Muscle of leg (tissue), 9 donors: ENCODE measurements around the gene PIEZO1. TPM values are rescaled to one million over a fixed set of nuclear protein-coding genes. Genes with fewer than 3 reads are reported as not detected.

Experiments used
- polyA plus RNA-seq, 8 donors: library from polyadenylated mRNA; unstranded; fragments of 120-200 nt; gene quantifications; one replicate each; pipeline versions ENCODE4 v1.2.1 to v1.2.3, GENCODE V29; 2013; ENCODE audit warnings: inconsistent platforms in 1 of 8, low replicate concordance in 1 of 8; ENCODE audit not compliant: insufficient read length in 8 of 8, insufficient read depth in 1 of 8
- total RNA-seq: library from RNA; stranded (reverse); fragments of 120-200 nt; gene quantifications from one replicate; pipeline ENCODE4 v1.2.4, GENCODE V29; 2013

PIEZO1 gene
- total and polyA plus RNA-seq, 9 donors = 48.6 to 75.6 (median 59.3) TPM

Other genes with a start within 250 kb of the PIEZO1 start
- gene ZC3H18, start 214.8 kb downstream of the PIEZO1 start, total RNA-seq = 9.2 TPM
- 10 to 100 TPM; 25.8 to 34.8 (median 31.5) TPM for gene ZC3H18, start 214.8 kb downstream of the PIEZO1 start, polyA plus RNA-seq
- not detected for gene IL17C, start 146.6 kb downstream of the PIEZO1 start, total RNA-seq
- not detected for gene IL17C, start 146.6 kb downstream of the PIEZO1 start, polyA plus RNA-seq
- 67.0 TPM for gene CYBA, start 134.2 kb downstream of the PIEZO1 start, total RNA-seq
- gene CYBA, start 134.2 kb downstream of the PIEZO1 start, polyA plus RNA-seq = 10 to 100 TPM; 41.9 to 69.3 (median 49.0) TPM
- 27.9 TPM for gene MVD, start 122.1 kb downstream of the PIEZO1 start, total RNA-seq
- 10 to 100 TPM; 26.9 to 45.2 (median 35.5) TPM for gene MVD, start 122.1 kb downstream of the PIEZO1 start, polyA plus RNA-seq
- gene SNAI3, start 98.7 kb downstream of the PIEZO1 start, total RNA-seq = 7.0 TPM
- gene SNAI3, start 98.7 kb downstream of the PIEZO1 start, polyA plus RNA-seq = 10 to 100 TPM in 1 of 8 donors, 1 to 10 TPM in 7; 3.8 to 11.8 (median 7.4) TPM
- 17.6 TPM for gene RNF166, start 78.8 kb downstream of the PIEZO1 start, total RNA-seq
- gene RNF166, start 78.8 kb downstream of the PIEZO1 start, polyA plus RNA-seq = 10 to 100 TPM; 13.9 to 21.8 (median 18.4) TPM
- gene CTU2, start 78.7 kb downstream of the PIEZO1 start, total RNA-seq = 9.5 TPM
- gene CTU2, start 78.7 kb downstream of the PIEZO1 start, polyA plus RNA-seq = 10 to 100 TPM; 12.2 to 17.0 (median 13.5) TPM
- gene CDT1, start 18.6 kb upstream of the PIEZO1 start, total RNA-seq = 2.7 TPM
- gene CDT1, start 18.6 kb upstream of the PIEZO1 start, polyA plus RNA-seq = 10 to 100 TPM in 7 of 8 donors, 1 to 10 TPM in 1; 7.6 to 17.3 (median 14.1) TPM
- 78.6 TPM for gene APRT, start 26.7 kb upstream of the PIEZO1 start, total RNA-seq
- 10 to 100 TPM; 61.2 to 83.0 (median 65.9) TPM for gene APRT, start 26.7 kb upstream of the PIEZO1 start, polyA plus RNA-seq
- gene GALNS, start 71.7 kb upstream of the PIEZO1 start, total RNA-seq = 9.8 TPM
- gene GALNS, start 71.7 kb upstream of the PIEZO1 start, polyA plus RNA-seq = 10 to 100 TPM; 15.0 to 28.5 (median 21.0) TPM
- gene TRAPPC2L, start 71.9 kb upstream of the PIEZO1 start, total RNA-seq = 52.1 TPM
- 10 to 100 TPM; 47.6 to 67.5 (median 52.2) TPM for gene TRAPPC2L, start 71.9 kb upstream of the PIEZO1 start, polyA plus RNA-seq
- 0.04 TPM for gene PABPN1L, start 81.4 kb upstream of the PIEZO1 start, total RNA-seq
- gene PABPN1L, start 81.4 kb upstream of the PIEZO1 start, polyA plus RNA-seq = under 1 TPM in 5 of 8 donors, not detected in 3; 0.12 to 0.39 (median 0.15) TPM
- 3.8 TPM for gene CBFA2T3, start 192.0 kb upstream of the PIEZO1 start, total RNA-seq
- 10 to 100 TPM; 13.2 to 23.0 (median 18.6) TPM for gene CBFA2T3, start 192.0 kb upstream of the PIEZO1 start, polyA plus RNA-seq